H9 (cell line): ENCODE data around the gene ZFY. TPM values are rescaled to one million over a fixed set of nuclear protein-coding genes. Genes with fewer than 3 reads are reported as not detected.

Experiments
- DNase-seq: peaks from one replicate; pipeline ENCODE4 v3.0.0-alpha.2; 2017
- H2AFZ ChIP-seq: one replicate; pipeline ENCODE4 v1.6.1; 2013; ENCODE audit warnings: mild to moderate bottlenecking, low read length, control low read depth, moderate library complexity
- H2AK5ac ChIP-seq: 2 replicates; pipeline ENCODE4 v1.6.1; 2013; ENCODE audit warnings: low read length, control low read depth, mixed read lengths; ENCODE audit not compliant: insufficient read length
- H2BK120ac ChIP-seq: one replicate; pipeline ENCODE4 v1.6.1; 2013; ENCODE audit warnings: low read depth, mild to moderate bottlenecking, low read length, control low read depth, inconsistent platforms; ENCODE audit not compliant: poor library complexity, severe bottlenecking
- H2BK12ac ChIP-seq: 2 replicates; pipeline ENCODE4 v1.6.1; 2013; ENCODE audit warnings: low read length, control low read depth, mixed read lengths, low read depth; ENCODE audit not compliant: insufficient read length
- H2BK15ac ChIP-seq: 2 replicates; pipeline ENCODE4 v1.6.1; 2013; ENCODE audit warnings: low read depth, low read length, control low read depth
- H2BK20ac ChIP-seq: one replicate; pipeline ENCODE4 v1.6.1; 2013; ENCODE audit warnings: low read depth, mild to moderate bottlenecking, low read length, control low read depth, inconsistent platforms; ENCODE audit not compliant: poor library complexity, severe bottlenecking
- H2BK5ac ChIP-seq: 2 replicates; pipeline ENCODE4 v1.6.1; 2013; ENCODE audit warnings: low read length, control low read depth, mixed read lengths; ENCODE audit not compliant: insufficient read length
- H3K14ac ChIP-seq: 2 replicates; pipeline ENCODE4 v1.6.1; 2013; ENCODE audit warnings: low read length, control low read depth; ENCODE audit not compliant: insufficient read depth
- H3K18ac ChIP-seq: 2 replicates; pipeline ENCODE4 v1.6.1; 2013; ENCODE audit warnings: low read depth, mild to moderate bottlenecking, mixed read lengths, low read length, control low read depth; ENCODE audit not compliant: insufficient read length
- H3K23ac ChIP-seq: 2 replicates; pipeline ENCODE4 v1.6.1; 2013; ENCODE audit warnings: low read length, control low read depth, mixed read lengths, low read depth; ENCODE audit not compliant: insufficient read length
- H3K23me2 ChIP-seq: 2 replicates; pipeline ENCODE4 v1.6.1; 2013; ENCODE audit warnings: low read depth, mild to moderate bottlenecking, mixed read lengths, low read length, control low read depth; ENCODE audit not compliant: insufficient read length, poor library complexity, severe bottlenecking
- H3K27ac ChIP-seq: 2 replicates; pipeline ENCODE4 v1.5.1; 2013; ENCODE audit warnings: low read length, control low read depth, mixed read lengths, low read depth; ENCODE audit not compliant: insufficient read length
- H3K27me3 ChIP-seq: 2 replicates; pipeline ENCODE4 v1.6.1; 2013; ENCODE audit warnings: low read length, control low read depth, inconsistent platforms; ENCODE audit not compliant: insufficient read depth
- H3K4ac ChIP-seq: 2 replicates; pipeline ENCODE4 v1.6.1; 2013; ENCODE audit warnings: low read depth, mild to moderate bottlenecking, control low read depth, inconsistent platforms, low read length, moderate library complexity
- H3K4me1 ChIP-seq: 2 replicates; pipeline ENCODE4 v1.6.1; 2013; ENCODE audit warnings: low read length, control low read depth, inconsistent platforms; ENCODE audit not compliant: insufficient read depth
- H3K4me2 ChIP-seq: 2 replicates; pipeline ENCODE4 v1.6.1; 2013; ENCODE audit warnings: low read length, control low read depth, mixed read lengths; ENCODE audit not compliant: insufficient read length, insufficient read depth
- H3K56ac ChIP-seq: 2 replicates; pipeline ENCODE4 v1.6.1; 2013; ENCODE audit warnings: low read depth, mild to moderate bottlenecking, mixed read lengths, low read length, control low read depth; ENCODE audit not compliant: insufficient read length
- H3K79me1 ChIP-seq: 2 replicates; pipeline ENCODE4 v1.6.1; 2013; ENCODE audit warnings: low read depth, mild to moderate bottlenecking, moderate library complexity, low read length, control low read depth, inconsistent platforms; ENCODE audit not compliant: insufficient read depth, poor library complexity, severe bottlenecking
- H3K79me2 ChIP-seq: 2 replicates; pipeline ENCODE4 v1.6.1; 2013; ENCODE audit warnings: low read length, control low read depth, inconsistent platforms; ENCODE audit not compliant: insufficient read depth
- H3K9ac ChIP-seq: 2 replicates; pipeline ENCODE4 v1.6.1; 2013; ENCODE audit warnings: low read length, control low read depth, mixed read lengths; ENCODE audit not compliant: insufficient read length; ENCODE audit errors: extremely low read depth
- H3K9me3 ChIP-seq: one replicate; pipeline ENCODE4 v1.6.1; 2013; ENCODE audit warnings: low read depth, low read length, inconsistent platforms; ENCODE audit not compliant: control insufficient read depth
- H3T11ph ChIP-seq: one replicate; pipeline ENCODE4 v1.6.1; 2013; ENCODE audit warnings: mild to moderate bottlenecking, low read length, control low read depth, inconsistent platforms
- H4K20me1 ChIP-seq: one replicate; pipeline ENCODE4 v1.6.1; 2013; ENCODE audit not compliant: control insufficient read depth, insufficient read length, insufficient read depth
- H4K5ac ChIP-seq: 2 replicates; pipeline ENCODE4 v1.6.1; 2013; ENCODE audit warnings: low read depth, mild to moderate bottlenecking, mixed read lengths, low read length, control low read depth; ENCODE audit not compliant: insufficient read length
- H4K8ac ChIP-seq: replicated peaks from 2 replicates; pipeline ENCODE4 v1.6.1; 2013; ENCODE audit warnings: low read length, control low read depth, mixed read lengths, low read depth; ENCODE audit not compliant: insufficient read length
- H4K91ac ChIP-seq: 2 replicates; pipeline ENCODE4 v1.6.1; 2013; ENCODE audit warnings: low read depth, mild to moderate bottlenecking, moderate library complexity, mixed read lengths, low read length, control low read depth; ENCODE audit not compliant: insufficient read length
- H3K27ac Mint-ChIP-seq, 3 experiments: 2 replicates in 2 of 3; 3 replicates in 1 of 3; pipeline ENCODE4 v1.8.0; 2020 to 2021; ENCODE audit warnings: mixed read lengths in 3 of 3, mild to moderate bottlenecking in 1 of 3, moderate library complexity in 1 of 3
- H3K27me3 Mint-ChIP-seq: 2 replicates; pipeline ENCODE4 v1.8.0; 2021; ENCODE audit warnings: low read depth, mild to moderate bottlenecking, moderate library complexity, mixed read lengths
- H3K36me3 Mint-ChIP-seq, 3 experiments: 2 replicates in 2 of 3; 3 replicates in 1 of 3; pipeline ENCODE4 v1.8.0; 2020 to 2021; ENCODE audit warnings: low read depth in 3 of 3, mixed read lengths in 3 of 3; ENCODE audit not compliant: insufficient read depth in 1 of 3
- H3K4me1 Mint-ChIP-seq, 2 experiments: 2 replicates each; pipeline ENCODE4 v1.8.0; 2020; ENCODE audit warnings: mixed read lengths in 2 of 2
- H3K4me3 Mint-ChIP-seq, 2 experiments: 2 replicates in 1 of 2; 3 replicates in 1 of 2; pipeline ENCODE4 v1.8.0; 2020 to 2021; ENCODE audit warnings: mild to moderate bottlenecking in 2 of 2, mixed read lengths in 2 of 2, moderate library complexity in 1 of 2
- H3K9me3 Mint-ChIP-seq, 2 experiments: 2 replicates in 1 of 2; 3 replicates in 1 of 2; pipeline ENCODE4 v1.8.0; 2020; ENCODE audit warnings: mild to moderate bottlenecking in 2 of 2, mixed read lengths in 2 of 2, moderate library complexity in 1 of 2
- WGBS: extraction: QIAGEN DNeasy Blood & Tissue Kit; methylation state at CpG from one replicate; pipeline ENCODE4 v1.1.7; 2013; ENCODE audit warnings: missing lambda C conversion rate, low lambda C conversion rate, mixed read lengths; ENCODE audit not compliant: insufficient read length; ENCODE audit errors: extremely low coverage; 5-methylcytosine and 5-hydroxymethylcytosine counted together
- total RNA-seq: library from RNA; stranded (reverse); gene quantifications from 2 replicates; pipeline ENCODE4 v1.2.1, GENCODE V29; 2021
- TF ChIP-seq, protein P1 (sequence below): fragments of 200-600 bp; sonication (generic); conservative IDR thresholded peaks from 3 replicates; pipeline ENCODE4 v1.8.0; 2021; ENCODE audit warnings: antibody characterized with exemption, mild to moderate bottlenecking

ZFY gene
- total RNA-seq, 1 experiment from 2014 or later: not detected

DNA sequence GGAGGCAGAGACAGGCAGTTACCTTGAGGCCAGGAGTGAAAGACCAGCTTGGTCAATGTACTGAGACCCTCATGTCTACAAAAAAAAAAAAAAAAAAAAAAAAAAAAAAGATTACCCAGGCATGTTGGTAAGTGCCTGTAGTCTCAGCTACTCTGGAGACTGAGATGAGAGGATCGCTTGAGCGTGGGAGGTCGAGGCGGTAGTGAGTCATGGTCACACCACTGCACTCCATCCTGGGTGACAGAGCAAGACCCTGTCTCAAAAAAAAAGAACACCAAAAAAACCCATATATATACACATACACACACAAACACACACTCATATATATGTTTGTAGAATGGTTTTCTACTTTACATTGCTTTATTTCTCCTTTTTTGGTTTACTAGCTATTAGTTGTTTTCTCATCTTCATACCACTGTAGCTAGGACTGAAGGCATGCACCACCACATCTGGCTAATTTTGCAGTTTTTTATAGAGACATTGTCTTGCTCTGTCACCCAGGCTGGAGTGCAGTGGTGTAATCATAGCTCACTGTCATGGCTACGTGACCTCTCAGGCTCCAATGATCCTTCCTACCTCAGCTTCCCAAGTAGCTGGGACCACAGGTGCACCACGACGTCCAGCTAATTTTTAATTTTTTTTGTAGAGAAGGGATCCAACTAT lies 14.5 kb downstream of the ZFY start:
- Histone ChIP-seq H2BK12ac (no peak overlapping the region), H3K4me2 (no peak overlapping the region), H2BK20ac (no peak overlapping the region), H3K4me1 (no peaks in the 10 kb centered on the region), H4K91ac (no peak overlapping the region), H2BK5ac (no peak overlapping the region), H3K27ac (no peak overlapping the region), H3K56ac (no peak overlapping the region), H3K18ac (no peak overlapping the region), H2AFZ (no peak overlapping the region), H2AK5ac (no peak overlapping the region), H3K23ac (no peak overlapping the region), H3K4ac (no peak overlapping the region), H3K23me2 (no peaks in the 10 kb centered on the region), H4K20me1 (no peaks in the 10 kb centered on the region), H2BK120ac (no peak overlapping the region), H3K79me2 (no peaks in the 10 kb centered on the region), H3K9ac (no peak overlapping the region), H3K14ac (no peak overlapping the region), H3K79me1 (no peaks in the 10 kb centered on the region), H3T11ph (no peak overlapping the region), H3K27me3 (no peaks in the 10 kb centered on the region), H3K9me3 (no peaks in the 10 kb centered on the region), H2BK15ac (no peak overlapping the region), H4K5ac (no peak overlapping the region), H4K8ac (no peak overlapping the region)
- Mint-ChIP-seq H3K36me3 (no peaks in the 10 kb centered on the region), H3K4me1 (no peaks in the 10 kb centered on the region), H3K9me3 (no peaks in the 10 kb centered on the region), H3K27ac (no peak overlapping the region), H3K27me3 (no peaks in the 10 kb centered on the region), H3K4me3 (no peak overlapping the region)
- TF ChIP-seq, protein P1, sequence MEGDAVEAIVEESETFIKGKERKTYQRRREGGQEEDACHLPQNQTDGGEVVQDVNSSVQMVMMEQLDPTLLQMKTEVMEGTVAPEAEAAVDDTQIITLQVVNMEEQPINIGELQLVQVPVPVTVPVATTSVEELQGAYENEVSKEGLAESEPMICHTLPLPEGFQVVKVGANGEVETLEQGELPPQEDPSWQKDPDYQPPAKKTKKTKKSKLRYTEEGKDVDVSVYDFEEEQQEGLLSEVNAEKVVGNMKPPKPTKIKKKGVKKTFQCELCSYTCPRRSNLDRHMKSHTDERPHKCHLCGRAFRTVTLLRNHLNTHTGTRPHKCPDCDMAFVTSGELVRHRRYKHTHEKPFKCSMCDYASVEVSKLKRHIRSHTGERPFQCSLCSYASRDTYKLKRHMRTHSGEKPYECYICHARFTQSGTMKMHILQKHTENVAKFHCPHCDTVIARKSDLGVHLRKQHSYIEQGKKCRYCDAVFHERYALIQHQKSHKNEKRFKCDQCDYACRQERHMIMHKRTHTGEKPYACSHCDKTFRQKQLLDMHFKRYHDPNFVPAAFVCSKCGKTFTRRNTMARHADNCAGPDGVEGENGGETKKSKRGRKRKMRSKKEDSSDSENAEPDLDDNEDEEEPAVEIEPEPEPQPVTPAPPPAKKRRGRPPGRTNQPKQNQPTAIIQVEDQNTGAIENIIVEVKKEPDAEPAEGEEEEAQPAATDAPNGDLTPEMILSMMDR: no peak
- no CpG with 5 or more reads among the region's 7 CpGs for WGBS
- no peak for DNase-seq
